Urothelium cell line (cell line): Measurements from ENCODE around the gene TTC33.
"Not testable (repeated sequence)": the region's sequence is repeated elsewhere in the genome, so short reads cannot be mapped to it uniquely, and the experiment has no call there.

Experiments used
- DNase-seq: peaks from one replicate; pipeline ENCODE4 v3.0.0; 2011; ENCODE audit warnings: low spot score, mixed read lengths
- FAIRE-seq: peaks from 2 replicates; lab custom pipeline; 2011; peaks lifted over from hg19 to GRCh38; lab: Jason Lieb, UNC

Gene TTC33

DNA sequence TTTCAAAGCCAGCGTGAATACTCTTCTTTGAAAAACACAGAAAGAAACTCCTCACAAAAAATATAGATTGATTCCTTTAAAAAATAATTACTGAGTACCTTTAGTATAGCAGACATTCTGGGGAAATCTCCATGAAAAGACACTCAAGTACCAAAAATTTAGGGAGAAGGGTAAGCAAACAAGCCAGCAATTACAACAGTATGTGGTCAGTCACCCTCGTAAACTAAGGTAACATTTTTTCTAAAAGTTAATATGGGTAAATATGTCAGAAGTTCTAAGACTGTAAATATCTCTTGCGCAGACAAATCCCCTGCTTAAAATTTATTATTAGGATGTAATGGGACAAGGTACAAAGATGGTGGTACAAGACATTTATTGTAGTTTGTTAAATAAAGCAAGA lies 178.0 kb downstream of the TTC33 start:
- FAIRE-seq (no peak), DNase-seq (no peak)

DNA sequence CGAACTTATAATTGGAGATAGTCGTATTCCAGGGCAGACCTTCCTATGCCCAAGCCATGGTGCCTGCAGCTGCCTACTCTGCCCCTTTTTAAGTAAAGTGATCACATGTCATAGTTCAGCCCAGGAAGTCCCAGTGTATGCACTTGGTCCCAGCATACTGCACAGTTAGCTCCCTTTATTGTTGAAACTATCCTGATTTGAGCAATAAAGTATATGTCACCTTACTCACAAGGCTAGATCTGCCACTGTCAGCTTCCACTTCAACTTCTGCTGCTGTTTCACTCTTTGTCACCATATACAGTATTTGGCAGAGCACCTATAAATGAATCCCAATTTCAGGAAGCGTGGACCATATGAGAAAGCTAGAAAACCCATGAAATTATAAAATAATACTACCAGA lies 179.8 kb downstream of the TTC33 start:
- FAIRE-seq (no peak), DNase-seq (no peak)

DNA sequence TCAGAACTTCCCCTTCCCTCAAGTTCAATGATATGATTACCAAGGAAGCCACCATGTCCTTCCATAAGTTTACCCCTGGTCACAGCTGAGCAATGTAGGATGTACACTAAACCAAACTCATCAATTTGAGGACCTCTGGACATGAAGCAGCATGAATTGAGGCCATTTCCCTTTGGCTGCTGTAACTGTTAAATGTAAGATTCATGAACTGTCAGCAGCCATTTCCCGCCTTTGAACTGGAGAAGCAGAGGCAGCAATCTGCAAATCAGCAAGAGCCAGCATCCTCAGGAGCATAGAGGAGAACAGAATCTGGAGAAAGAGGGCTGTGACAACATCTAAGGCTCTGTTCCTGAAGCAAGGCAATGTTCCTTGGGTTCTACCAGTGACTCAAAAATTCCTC lies 180.3 kb downstream of the TTC33 start:
- FAIRE-seq: no peak
- DNase-seq: no peak

DNA sequence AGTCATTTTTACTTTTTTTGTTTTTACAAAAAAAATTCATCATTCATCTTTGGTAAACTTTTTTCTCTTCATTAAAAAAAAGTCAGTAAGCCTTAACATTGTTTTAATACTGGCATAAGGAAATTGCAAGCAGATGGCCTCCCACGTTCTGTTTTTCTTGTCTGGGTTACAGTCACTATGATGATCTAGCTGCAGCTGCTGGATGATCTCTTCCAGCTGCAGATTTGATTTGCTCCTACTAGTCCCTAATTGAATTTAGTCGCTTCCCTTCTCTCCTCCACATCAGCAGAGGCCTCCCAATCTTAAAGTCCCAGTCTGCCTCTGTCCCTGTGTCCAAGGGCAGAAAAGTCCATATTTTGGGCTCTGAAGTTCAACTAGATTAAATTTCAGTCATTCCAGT lies 182.8 kb downstream of the TTC33 start:
- FAIRE-seq: no peak
- DNase-seq: no peak

DNA sequence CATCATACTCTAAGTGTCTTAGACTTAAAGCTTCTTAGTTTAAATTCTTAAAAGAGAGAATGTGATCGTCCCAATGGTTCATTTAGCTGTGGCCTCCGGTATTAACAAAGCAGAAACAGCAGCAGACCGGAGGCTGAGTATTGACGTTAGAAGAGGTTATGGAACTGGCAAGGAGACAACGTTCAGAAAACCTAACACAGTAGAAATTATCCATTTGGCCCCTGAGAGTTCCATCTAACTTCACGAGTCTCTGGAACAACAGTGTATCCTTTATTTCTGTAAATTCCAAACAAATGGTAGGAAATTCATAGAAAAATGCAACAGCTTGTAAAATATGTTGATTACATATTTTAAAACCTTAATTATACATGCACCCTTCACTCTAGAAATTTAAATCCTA lies 183.4 kb downstream of the TTC33 start:
- DNase-seq (no peak), FAIRE-seq (no peak)

DNA sequence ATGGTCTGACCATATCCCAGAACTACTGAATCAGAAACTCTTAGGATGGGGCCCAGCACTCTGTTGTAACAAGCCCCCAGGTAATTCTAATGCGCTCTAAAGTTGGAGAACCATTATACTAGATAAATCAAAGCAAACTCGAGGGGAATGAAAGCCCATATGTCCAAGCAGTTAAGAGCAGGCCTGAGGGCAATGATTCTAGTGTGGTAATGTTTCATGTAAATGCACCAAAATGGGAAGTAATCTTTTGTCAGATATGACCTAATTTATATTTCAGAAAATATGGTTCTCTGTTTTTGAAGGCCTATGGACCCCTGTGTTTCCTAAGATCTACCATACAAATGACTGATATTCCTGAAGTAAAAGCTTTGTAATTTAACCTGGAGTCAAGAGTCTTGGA lies 184.0 kb downstream of the TTC33 start:
- FAIRE-seq: no peak
- no peak for DNase-seq

DNA sequence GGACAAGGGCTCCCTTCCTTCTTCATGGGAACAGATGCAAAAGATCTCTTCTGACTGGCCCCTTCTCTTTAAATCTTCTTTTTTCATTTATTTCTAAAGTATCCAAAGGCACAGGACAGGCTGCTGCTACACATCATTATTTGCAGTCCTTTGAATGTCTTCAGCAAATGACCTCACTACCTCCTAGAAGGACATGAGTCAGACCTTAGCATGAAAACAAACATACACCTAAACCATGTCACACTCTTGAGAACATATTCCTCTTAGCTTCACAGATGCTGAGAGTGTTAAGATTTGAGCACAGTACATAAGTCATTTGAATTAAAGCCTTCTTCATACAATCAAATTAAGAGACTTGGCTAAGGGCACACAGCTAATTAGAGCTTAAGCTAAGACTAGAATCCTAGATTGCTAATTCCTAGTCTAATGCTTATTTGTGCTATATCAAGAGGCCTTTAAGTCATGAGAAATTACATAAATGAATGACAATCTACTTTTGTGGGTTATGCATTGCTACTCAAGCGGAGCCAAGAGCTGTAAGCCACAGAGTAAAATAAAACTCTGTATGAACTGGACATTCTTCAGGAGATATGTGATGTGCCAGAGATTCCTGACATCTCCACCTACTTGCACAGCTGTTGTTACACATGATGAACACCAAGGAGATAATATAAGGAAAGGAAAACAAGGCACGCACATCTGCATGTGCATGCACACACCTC lies 185.2 kb downstream of the TTC33 start:
- peak; percentile 25 for DNase-seq
- FAIRE-seq: peak; percentile 75

DNA sequence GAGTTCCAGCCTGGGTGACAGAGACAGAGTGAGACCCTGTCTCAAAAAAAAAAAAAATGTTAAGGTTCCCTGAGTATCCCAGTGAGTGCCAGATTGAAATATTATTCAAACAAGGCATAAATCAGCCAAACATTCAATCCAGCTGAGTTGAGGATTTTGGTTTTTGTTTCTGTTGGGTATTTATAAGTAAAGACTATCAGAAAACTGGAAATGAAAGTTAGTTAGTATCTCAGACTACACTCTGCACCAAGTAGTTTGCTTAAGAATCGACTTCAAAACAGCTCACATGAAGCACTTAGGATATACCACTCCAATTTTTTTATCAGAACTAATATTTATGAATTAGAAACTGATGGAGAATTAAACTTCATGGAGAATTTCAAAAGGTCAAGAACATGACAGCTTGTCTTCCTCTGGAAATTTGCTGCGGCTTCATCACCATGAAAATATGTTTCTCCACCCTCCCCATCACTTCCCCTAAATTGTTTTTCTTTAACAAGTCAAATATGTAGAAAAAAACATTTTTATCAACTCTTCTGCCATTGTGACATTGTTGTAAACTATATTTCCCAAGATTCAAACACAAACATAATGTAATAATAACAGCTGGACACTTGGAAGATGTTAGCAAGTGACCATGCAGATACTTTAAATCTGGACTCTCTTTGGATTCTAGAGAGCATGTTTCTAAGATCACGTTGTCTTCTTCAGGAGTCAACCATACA lies 186.1 kb downstream of the TTC33 start:
- FAIRE-seq: no peak
- DNase-seq: no peak

DNA sequence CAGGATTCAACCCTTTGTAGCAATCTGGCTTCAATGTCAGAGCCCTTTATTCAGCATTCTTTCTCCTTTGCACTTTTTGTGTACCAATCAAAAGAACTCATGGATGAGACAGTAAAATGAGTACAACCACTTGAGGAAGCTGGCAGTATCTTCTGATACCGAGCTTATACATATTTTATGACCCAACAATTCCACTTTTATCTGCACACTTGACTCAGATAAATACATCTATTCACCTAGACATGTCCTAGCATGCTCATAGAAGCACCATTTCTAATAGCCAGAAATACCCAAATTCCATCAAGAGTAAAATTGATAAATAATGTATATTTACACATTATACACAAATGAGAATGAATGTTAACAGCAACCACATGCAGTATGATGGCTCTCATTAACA lies 187.2 kb downstream of the TTC33 start:
- no peak for DNase-seq
- FAIRE-seq: no peak

DNA sequence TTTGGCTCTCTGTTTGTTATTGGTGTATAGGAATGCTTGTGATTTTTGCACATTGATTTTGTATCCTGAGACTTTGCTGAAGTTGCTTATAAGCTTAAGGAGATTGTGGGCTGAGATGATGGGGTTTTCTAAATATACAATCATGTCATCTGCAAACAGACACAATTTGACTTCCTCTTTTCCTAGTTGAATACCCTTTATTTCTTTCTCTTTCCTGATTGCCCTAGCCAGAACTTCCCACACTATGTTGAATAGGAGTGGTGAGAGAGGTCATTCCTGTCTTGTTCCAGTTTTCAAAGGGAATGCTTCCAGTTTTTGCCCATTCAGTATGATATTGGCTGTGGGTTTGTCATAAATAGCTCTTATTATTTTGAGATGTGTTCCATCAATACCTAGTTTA lies 192.6 kb downstream of the TTC33 start:
- DNase-seq, FAIRE-seq: not testable (repeated sequence)

DNA sequence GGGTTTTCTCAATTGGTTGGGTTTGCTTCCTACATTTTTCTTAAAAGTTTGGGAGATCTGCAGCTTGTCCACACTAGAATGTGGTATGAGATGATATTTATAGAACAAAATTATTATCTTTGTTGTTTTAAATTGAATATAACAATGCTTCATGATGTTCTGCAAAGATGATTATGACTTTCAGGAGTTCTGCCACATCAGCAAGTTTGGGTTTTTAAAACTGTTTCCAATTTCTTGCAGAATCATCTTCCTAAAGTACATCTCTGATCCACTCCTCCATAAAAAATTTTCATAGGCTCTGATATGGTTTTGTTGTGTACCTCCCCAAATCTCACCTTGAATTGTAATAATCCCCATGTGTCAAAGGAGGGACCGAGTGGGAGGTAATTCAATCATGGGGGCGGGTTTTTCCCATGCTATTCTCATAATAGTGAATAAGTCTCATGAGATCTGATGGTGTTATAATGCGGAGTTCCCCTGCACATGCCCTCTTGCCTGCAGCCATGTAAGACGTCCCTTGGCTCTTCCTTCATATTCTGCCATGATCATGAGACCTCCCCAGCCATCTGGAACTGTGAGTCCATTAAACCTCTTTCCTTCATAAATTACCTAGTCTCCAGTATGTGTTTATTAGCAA lies 195.2 kb downstream of the TTC33 start:
- DNase-seq: no peak
- no peak for FAIRE-seq

DNA sequence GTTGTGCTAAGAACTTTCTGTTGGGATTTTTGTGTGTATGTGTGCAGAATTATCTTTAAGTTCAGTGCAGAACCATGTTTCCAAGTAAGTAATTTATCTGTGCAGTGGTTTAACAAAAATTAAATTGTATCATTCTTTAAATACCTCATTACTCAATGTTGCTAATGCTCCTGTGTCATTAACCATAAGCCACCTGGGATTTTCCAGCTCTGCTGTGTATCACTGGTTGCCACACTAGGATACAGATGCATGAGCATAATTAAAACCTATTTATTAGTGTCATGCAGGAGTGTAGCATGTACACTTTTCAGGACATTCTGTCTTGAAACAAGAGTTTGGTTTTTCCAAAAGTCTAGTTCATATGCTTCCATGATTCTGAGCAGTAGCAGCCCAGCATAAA lies 196.5 kb downstream of the TTC33 start:
- FAIRE-seq: no peak

DNA sequence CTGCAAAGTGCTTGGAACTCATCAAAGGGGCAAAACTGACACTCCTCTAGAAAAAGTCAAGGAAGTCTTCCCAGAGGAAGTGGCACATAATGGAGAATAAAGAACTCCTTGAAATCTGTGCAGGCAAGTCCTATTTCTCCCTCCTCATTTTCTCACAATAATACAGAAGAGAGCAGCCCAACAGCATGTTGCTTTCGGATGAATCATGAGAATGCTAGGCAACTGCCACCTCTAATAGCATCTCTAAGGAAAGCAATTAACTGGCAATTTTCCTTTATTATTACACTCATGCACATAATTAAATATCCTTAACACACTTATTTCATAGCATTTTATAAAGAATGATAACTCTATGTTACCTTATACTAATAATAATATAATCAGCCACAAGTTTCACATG lies 198.3 kb downstream of the TTC33 start:
- DNase-seq: no peak
- no peak for FAIRE-seq

More for the DNA sequence above, 196.5 kb downstream of the TTC33 start:
- DNase-seq: no peak

DNA sequence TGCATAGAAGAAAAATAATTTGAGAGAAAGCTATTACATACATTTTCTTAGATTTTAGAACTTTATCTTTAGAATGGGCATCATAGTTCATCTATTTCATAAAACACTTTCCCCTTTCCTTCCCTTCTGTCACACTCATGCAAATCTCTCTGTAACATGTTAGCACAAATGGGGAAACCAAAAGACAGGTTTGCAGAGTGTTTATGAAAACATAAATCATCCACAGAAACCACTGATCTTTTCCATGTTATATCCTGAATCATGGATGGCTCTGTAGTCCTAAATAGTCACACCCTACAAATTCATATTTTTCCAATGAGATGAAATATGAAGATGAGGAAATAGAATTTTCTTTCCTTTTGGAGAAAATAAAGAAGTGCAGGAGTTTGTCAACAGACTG lies 198.9 kb downstream of the TTC33 start:
- DNase-seq (no peak), FAIRE-seq (peak; percentile 20)

DNA sequence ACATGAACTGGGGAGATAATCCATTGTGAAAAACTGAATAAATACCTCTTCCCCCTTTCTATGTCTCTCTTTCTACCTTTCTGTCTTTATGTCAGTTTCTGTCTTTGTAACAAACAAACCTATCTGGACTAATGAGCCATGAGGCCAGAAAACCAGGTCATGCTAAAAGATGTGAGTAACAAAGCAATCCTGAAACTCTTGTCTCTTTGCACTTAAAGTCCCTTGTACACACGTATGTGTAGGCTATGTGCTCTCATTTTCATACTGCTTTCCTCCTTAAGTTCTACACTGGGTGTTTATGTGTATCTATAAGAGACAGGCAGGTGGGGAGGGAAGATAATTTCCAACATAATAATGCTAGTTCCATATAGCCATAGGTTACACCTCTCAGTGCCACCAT lies 199.9 kb downstream of the TTC33 start:
- no peak for DNase-seq
- no peak for FAIRE-seq

DNA sequence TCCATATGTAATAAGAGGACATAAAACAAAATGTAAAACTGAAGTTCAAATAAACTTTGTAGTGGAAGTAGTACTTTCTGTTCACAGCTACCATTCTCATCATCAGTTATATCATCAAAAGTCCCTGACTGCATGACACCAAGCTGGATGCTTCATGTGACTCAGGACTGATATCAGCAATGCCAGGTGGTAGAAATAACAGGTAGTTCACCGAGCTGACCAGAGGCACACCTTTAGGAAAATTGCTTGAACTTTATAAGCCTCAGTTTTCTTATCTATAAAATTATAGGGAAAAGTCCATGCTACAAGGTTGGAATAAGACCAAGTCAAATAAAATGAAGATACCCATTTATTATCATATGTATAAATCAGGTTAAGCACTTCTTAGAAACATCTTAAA lies 200.9 kb downstream of the TTC33 start:
- DNase-seq (no peak), FAIRE-seq (no peak)

DNA sequence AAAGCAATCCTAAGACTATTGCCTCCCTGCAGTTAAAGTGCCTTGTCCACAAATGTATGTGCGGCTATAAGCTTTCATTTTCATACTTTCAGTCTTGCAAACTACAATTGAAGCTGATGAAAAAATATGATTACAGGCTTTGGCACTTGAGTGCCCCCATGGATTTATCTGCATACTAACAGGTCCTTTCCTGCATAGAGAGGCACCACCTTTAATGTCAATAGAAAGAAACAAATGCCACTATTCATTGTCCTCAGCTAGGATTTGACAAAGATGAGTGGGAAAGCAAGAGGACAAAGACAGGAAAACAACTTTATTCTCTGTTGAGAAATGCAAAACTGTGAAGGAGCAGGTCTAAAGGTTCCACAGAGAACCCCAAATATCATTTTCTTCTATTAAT lies 201.7 kb downstream of the TTC33 start:
- FAIRE-seq: no peak
- DNase-seq: no peak

DNA sequence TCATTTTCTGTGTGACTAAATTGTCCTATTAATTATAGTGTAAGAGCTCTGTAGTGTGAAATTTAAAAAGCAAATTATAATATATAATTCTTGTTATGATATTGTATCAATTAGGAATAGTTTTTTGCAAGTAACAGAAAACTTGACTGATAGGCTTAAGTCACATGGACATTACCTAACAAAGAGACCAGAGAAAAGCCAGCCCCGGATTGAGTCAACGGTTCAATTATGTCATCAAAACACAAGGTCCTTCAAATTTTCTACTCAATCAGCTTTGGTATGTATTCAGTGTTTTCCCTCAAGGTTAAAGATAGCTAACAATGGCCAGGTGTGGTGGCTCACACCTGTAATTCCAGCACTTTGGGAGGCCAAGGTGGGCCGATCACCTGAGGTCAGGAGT lies 202.8 kb downstream of the TTC33 start:
- FAIRE-seq (no peak), DNase-seq (peak; percentile 20)

DNA sequence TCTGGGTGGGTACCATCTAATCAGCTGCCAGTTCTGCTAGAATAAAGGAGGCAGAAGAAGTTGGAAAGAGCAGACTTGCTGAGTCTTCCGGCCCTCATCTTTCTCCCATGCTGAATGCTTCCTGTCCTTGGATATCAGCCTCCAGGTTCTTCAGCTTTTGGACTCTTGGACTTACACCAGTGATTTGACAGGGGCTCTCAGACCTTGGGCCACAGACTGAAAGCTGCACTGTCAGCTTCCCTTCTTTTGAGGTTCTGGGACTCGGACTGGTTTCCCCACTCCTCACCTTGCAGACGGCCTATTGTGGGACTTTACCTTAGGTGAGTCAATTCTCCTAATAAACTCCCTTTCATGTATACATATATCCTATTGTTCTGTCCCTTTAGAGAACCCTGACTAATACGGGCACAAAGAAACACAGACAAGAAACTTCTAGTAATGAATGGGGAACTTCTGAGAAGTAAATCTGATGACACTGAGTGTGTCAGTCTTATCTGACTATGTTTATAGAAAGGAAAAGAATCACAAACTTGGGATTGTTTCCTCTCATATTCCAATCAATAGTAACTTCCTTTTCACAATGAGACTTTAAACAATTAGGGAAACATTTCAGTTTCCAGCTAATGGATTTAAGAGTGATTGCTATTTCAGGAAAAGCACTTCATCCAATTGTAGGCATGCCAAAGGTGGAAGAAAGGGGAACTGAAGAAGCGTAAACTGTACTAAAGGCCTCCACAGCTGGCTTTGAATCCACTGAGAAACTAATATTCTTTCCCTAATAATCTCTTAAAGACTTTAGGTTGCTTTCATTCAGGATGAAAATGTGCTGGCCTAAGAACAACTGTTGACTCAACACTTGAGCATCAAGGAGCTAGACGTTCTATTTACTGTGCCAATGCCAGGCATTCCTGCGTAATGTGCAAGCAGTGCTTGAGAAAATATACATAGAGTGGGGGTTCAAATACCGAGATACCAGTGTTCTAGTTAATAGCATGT lies 204.0 kb downstream of the TTC33 start:
- FAIRE-seq (peak; percentile 90), DNase-seq (peak; percentile 81)

DNA sequence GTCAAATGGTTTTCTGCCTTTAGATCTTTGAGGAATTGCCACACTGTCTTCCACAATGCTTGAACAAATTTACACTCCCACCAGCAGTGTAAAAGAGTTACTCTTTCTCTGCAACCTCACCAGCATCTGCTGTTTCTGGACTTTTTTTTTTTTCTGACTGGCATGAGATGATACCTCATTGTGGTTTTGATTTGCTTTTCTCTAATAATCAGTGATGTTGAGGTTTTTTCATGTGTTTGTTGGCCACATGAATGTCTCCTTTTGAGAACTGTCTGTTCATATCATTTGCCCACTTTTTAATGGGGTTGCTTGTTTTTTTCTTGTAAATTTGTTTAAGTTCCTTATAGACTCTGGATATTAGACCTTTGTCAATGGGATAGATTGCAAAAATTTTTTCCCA lies 205.3 kb downstream of the TTC33 start:
- FAIRE-seq: no peak

DNA sequence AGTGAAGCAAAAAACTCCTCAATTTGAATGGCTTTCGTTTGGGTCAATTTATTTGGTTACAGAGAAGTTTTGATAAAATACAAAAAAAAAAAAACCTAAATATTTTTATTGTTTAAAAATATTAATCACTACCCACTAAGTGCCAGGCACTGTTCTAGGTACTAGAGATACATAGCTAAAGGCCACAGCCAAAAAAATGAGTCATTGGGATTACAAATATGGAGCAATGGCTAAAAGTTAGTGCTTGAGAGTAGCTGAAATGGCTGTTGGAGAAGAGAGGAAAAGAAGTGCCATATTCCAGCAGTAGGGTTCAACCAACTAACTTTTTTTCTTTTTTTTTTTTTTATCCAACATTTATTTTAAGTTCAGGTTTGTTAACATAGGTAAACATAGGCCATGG lies 206.1 kb downstream of the TTC33 start:
- no peak for DNase-seq
- no peak for FAIRE-seq

More for the DNA sequence above, 205.3 kb downstream of the TTC33 start:
- no peak for DNase-seq
